GM12872 (cell line): ENCODE measurements around the gene KLF7.

Experiments used
- TF ChIP-seq, protein P1 (sequence below): IDR thresholded peaks from 3 replicates; pipeline ENCODE4 v1.5.1; 2011; ENCODE audit warnings: low read depth, mild to moderate bottlenecking, low read length, moderate library complexity; ENCODE audit not compliant: insufficient read depth

Gene KLF7

DNA sequence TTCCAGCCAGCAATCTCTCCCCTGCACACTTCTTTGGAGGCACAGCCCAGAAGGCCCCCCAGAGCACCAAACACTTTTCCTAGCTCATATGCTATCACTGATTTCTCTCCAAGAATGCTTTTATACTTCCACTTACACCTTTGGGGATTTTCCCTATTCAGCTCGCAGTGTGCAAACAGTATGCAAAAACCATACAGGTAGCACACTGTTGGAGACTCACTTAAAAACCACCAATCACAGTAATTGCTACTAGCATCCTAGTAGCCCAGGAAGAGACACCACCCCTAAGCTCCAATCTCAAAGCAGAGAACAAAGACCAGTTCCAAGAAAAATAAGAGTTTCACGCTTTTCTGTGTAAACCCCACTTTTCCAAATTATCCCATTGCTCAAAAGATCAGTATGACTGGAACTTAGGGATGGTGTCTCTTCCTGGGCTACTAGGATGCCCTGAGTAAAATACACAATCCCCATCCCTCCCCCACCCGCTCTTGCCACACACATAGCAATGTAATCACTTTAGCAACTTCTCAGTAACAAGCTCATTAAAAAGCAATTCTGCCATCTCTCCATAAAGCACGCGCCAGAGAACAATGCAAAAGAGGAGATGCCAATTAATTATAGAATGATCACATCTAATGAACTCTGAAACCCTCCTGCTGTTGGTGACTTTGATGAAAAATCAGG, 43.0 kb downstream of the KLF7 start:
- TF ChIP-seq, protein P1, sequence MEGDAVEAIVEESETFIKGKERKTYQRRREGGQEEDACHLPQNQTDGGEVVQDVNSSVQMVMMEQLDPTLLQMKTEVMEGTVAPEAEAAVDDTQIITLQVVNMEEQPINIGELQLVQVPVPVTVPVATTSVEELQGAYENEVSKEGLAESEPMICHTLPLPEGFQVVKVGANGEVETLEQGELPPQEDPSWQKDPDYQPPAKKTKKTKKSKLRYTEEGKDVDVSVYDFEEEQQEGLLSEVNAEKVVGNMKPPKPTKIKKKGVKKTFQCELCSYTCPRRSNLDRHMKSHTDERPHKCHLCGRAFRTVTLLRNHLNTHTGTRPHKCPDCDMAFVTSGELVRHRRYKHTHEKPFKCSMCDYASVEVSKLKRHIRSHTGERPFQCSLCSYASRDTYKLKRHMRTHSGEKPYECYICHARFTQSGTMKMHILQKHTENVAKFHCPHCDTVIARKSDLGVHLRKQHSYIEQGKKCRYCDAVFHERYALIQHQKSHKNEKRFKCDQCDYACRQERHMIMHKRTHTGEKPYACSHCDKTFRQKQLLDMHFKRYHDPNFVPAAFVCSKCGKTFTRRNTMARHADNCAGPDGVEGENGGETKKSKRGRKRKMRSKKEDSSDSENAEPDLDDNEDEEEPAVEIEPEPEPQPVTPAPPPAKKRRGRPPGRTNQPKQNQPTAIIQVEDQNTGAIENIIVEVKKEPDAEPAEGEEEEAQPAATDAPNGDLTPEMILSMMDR = no peak

DNA sequence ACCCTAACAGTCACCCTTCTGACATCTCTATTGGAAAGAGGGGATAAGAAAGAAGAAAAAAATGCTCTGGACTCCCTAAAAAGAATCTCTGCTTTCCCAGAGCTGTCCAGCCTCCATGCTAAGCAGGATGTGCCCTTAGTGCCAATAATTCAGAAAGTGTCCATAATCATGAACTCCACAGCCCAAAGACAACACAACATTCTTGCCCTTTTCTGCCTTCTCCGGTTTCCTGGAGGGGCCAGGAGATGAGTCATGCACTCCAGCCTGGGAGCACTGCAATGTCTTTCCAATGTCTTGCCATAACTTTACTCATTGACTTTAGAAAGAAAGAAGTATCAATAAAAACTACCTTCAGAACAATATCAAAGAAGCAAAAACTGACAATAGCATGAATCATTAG, 44.0 kb downstream of the KLF7 start:
- TF ChIP-seq, protein P1 = no peak

DNA sequence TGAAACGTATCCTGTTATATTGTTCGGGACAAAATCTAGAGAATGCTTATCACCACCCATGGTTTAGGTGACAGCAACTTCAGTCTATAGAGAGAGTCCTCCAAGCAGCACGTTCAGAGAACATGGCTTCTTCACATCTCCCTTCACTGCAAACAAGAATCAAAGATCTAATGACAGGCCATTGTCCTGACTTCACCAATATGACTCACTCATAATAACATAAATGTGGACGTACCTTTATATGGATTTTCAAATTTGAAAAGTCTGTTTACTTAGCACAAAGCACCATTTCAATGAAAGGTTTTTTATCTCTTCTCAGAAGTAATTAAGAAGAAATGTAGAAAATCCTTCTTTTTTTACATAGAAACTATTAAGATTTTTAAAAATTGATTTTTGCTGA, 46.7 kb downstream of the KLF7 start:
- TF ChIP-seq, protein P1 = no peak

DNA sequence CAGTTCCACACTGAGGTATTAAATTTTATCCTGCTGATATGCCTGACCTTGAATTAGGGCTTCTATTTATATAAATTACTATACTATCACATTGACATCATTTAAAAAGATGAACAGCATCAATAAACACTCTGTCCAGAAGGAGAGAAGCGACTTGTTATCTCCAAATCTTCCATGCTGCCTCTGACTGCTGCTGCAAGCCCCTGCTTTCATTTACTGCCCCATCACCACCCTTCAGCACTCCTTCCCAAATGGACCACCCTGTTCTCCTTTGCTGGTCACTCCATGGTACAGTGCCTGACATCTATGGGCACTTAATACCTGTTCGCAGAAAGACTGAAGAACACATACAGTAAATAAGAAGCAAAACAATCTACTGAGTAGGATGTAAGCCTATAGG, 48.1 kb downstream of the KLF7 start:
- TF ChIP-seq, protein P1 = no peak

DNA sequence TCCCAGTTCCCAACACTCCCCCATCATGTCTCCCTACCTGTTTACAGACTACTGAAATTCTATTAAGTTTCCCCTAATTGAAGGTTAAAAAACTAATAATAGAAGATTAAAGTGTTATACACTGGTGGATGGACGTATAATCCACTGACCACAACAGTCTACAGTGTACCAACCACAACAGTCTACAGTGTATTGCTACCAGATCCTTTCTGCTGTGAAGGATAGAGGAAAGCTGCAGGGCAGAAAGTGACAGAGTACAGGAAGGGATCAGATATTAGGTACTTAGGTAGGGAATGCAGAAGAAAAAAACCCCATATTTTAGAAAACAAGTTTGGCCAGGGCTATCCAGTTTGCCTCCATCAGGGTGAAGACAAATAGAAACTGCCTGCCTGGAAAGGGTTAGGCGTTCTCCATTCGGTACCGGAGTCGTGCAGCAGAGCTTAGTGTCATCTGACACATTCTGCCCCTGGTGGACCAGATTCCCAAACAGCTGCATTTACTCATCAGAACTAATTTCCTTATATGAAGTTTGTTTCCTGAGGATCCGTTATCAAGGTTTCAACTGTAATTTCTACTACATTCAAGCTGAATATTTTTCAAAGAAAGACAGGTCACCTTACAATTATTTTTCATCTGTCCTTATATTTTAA, 49.9 kb downstream of the KLF7 start:
- TF ChIP-seq, protein P1 = no peak

DNA sequence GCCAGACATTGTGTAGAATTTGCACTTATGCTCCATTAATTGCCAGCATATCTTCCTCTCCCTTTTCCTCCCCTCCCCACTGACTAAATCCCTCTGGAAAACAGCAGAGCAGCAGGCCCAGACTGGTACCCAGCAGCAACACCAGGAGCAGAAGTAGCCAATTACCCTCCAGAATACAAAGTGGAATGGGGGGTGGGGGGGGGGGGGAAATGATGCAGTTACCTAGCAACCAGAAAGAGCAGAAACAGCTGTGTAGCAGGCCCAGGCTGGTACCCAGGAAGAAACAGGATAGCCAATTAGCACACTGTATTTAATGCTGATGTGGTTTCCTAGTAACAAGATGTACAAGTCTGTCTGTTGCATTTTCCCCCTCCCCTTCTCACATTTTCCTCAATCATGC, 52.3 kb downstream of the KLF7 start:
- TF ChIP-seq, protein P1 = no peak

DNA sequence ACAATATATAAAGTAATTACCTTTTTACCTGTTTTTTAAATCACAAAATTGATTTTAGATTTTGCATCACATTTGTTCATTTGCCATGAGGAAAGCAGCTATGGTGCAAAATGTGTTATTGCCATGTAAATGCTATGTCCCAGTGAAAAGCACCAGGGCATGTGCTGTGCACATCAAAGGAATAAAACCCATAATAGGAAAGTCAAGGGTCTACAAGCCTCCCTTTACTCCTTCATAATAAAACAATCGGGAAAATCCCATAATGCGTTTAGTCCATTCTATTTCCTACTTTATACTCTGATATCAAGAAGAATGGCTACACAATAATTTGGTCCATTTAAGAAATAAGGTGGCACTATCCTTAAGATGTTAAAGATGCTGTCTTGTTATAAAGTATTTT, 53.0 kb downstream of the KLF7 start:
- TF ChIP-seq, protein P1 = no peak
